ENCODE results near the gene MLLT1.

DNA sequence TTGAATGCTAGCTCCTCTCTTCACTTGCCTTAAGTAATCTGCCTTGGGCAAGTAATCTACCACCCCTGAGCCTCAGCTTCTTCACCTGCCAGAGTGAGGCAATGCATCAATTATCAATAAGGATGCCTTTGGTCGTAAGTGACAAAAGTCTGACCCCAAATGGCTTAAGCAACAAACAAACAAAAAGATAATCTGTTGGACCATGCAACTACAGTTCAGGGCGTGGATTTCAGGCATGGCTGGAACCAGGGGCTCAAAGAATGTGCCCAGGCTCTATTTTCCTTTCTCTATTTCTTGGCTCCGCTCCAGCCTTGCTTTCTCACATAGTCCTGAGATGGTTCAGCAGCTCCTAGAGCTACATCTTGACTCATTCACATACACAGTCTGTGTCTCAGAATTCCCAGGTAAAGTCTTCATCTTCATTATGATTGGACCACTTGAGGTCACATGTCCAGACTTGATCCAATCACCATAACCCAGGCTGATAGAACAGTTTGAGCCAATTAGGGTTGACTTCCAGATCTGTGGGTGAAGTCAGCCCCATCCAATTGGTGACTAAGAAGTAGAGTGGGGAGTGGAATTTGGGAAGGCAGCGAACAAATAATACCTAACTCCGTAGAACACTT lies 114.8 kb downstream of the MLLT1 start:
- no peak for TF ChIP-seq EZH2phosphoT487 (IDR thresholded peaks at IDR 0.05; ENCODE audit: borderline replicate concordance, low read length)
- TF ChIP-seq, protein P1, sequence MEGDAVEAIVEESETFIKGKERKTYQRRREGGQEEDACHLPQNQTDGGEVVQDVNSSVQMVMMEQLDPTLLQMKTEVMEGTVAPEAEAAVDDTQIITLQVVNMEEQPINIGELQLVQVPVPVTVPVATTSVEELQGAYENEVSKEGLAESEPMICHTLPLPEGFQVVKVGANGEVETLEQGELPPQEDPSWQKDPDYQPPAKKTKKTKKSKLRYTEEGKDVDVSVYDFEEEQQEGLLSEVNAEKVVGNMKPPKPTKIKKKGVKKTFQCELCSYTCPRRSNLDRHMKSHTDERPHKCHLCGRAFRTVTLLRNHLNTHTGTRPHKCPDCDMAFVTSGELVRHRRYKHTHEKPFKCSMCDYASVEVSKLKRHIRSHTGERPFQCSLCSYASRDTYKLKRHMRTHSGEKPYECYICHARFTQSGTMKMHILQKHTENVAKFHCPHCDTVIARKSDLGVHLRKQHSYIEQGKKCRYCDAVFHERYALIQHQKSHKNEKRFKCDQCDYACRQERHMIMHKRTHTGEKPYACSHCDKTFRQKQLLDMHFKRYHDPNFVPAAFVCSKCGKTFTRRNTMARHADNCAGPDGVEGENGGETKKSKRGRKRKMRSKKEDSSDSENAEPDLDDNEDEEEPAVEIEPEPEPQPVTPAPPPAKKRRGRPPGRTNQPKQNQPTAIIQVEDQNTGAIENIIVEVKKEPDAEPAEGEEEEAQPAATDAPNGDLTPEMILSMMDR (IDR thresholded peaks at IDR 0.05; ENCODE audit: low read depth, low read length, poor library complexity, severe bottlenecking): no peak
